ENCODE data around the gene FAM241B. TPM values are rescaled to one million over a fixed set of nuclear protein-coding genes. Genes with fewer than 3 reads are reported as not detected.

Gene FAM241B
- 8.8 and 9.8 TPM in 2 replicates for total RNA-seq (ENCODE audit: low replicate concordance)
- long read RNA-seq, transcript FAM241B-201 (4 exons, 1,065 nt), result major isoform, 10 of 12 reads
- long read RNA-seq, partial matches to known transcripts, result 0 of 12 reads
- long read RNA-seq, other reads (novel, unspliced or antisense), result 1 of 12 reads

DNA sequence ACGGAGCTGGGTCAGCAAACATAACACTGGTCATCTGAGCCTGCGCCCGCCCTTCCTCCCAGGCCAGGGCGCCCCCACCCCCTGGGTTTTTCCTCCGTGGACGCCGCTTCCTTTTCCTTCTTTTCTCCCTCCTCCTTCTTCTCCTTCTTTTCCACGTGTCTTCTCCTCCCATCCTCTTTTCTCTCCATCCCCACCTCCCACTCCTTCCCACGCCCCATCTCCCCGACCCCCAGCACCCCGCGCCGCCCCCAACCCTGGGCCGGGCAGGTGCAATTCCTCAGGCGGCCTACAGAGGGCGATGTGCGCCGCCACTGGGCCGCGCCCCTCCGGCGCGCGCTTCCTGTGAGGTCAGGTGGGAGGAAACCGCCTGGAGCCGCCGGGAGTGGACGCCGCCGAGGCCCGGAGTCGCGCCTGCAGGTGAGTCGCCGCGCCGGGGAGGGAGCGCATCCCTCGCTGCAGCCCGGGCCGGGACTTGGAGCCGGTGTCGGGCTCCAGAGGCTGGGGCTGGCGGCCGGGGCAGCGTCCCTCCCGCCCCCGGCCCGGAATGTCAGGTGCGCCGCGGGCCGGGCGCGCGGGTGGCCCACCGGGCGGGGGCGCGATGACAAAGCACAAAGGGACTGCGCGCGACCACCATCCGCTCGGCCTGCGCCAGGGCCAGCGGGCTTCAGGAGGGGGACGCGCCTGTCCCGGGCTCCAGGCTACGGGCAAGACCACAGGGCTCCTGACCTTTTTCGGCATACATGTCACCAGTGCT is at the start of gene FAM241B:
TSS of gene FAM241B (plus strand) at position 351 of the 754 bp plus-strand sequence. CDS start 1,497 bp downstream, outside the sequence.
- peaks cover 25% of the 10 kb centered on the region for H3K27me3 Mint-ChIP-seq
- no peaks in the 10 kb centered on the region for H3K9me3 Mint-ChIP-seq
- no peaks in the 10 kb centered on the region for H3K36me3 Mint-ChIP-seq
- peak; percentile 84 for DNase-seq (ENCODE audit: extremely low spot score, unreplicated experiment)
- peak within 1 kb of the TSS; percentile 83 for H3K4me3 Mint-ChIP-seq
- peak; percentile 100 for TF ChIP-seq CTCF (conservative IDR thresholded peaks at IDR 0.05)
- H3K27ac Mint-ChIP-seq, result no peak within 1 kb of the TSS
- no peaks in the 10 kb centered on the region for H3K4me1 Mint-ChIP-seq (ENCODE audit: unreplicated experiment)

DNA sequence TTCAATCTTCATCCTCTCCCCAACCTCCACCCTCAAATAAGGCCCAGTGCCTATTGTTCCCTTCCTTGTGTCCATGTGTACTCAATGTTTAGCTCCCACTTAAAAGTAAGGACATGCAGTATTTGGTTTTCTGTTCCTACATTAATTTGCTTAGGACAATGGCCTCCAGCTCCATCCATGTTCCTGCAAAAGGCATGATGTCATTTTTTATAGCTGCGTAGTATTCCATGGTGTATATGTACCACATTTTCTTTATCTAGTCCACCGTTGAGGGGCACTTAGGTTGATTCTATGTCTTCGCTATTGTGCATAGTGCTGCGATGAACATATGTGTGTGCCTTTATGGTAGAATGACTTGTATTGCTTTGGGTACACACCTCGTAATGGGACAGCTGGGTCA is 49.6 kb upstream of the FAM241B start:
- H3K27me3 Mint-ChIP-seq, result peaks cover 68% of the 10 kb centered on the region
- no peak for TF ChIP-seq CTCF (conservative IDR thresholded peaks at IDR 0.05)
- no peak overlapping the region for H3K4me3 Mint-ChIP-seq
- H3K9me3 Mint-ChIP-seq, result no peaks in the 10 kb centered on the region
- DNase-seq (ENCODE audit: extremely low spot score, unreplicated experiment), result no peak
- no peaks in the 10 kb centered on the region for H3K4me1 Mint-ChIP-seq (ENCODE audit: unreplicated experiment)
- no peaks in the 10 kb centered on the region for H3K36me3 Mint-ChIP-seq
- H3K27ac Mint-ChIP-seq, result no peak overlapping the region

GRCh38 chr10:69583106-69583505 is 46.9 kb upstream of the FAM241B start:
- peaks cover 41% of the 10 kb centered on the region for H3K27me3 Mint-ChIP-seq
- no peak for DNase-seq (ENCODE audit: extremely low spot score, unreplicated experiment)
- no peaks in the 10 kb centered on the region for H3K4me1 Mint-ChIP-seq (ENCODE audit: unreplicated experiment)
- no peaks in the 10 kb centered on the region for H3K36me3 Mint-ChIP-seq
- H3K9me3 Mint-ChIP-seq, result no peaks in the 10 kb centered on the region
- no peak overlapping the region for H3K27ac Mint-ChIP-seq
- H3K4me3 Mint-ChIP-seq, result no peak overlapping the region
- no peak for TF ChIP-seq CTCF (conservative IDR thresholded peaks at IDR 0.05)

GRCh38 chr10:69584624-69585023 is 45.4 kb upstream of the FAM241B start:
- H3K9me3 Mint-ChIP-seq, result no peaks in the 10 kb centered on the region
- no peak for TF ChIP-seq CTCF (conservative IDR thresholded peaks at IDR 0.05)
- no peaks in the 10 kb centered on the region for H3K36me3 Mint-ChIP-seq
- H3K4me1 Mint-ChIP-seq (ENCODE audit: unreplicated experiment), result no peaks in the 10 kb centered on the region
- peaks cover 26% of the 10 kb centered on the region for H3K27me3 Mint-ChIP-seq
- no peak overlapping the region for H3K27ac Mint-ChIP-seq
- no peak for DNase-seq (ENCODE audit: extremely low spot score, unreplicated experiment)
- H3K4me3 Mint-ChIP-seq, result no peak overlapping the region

- no peak overlapping the region for H3K4me3 Mint-ChIP-seq
- no peaks in the 10 kb centered on the region for H3K27me3 Mint-ChIP-seq
- H3K9me3 Mint-ChIP-seq, result no peaks in the 10 kb centered on the region
- H3K4me1 Mint-ChIP-seq (ENCODE audit: unreplicated experiment), result no peaks in the 10 kb centered on the region
- TF ChIP-seq CTCF (conservative IDR thresholded peaks at IDR 0.05), result no peak
- DNase-seq (ENCODE audit: extremely low spot score, unreplicated experiment), result no peak
- no peak overlapping the region for H3K27ac Mint-ChIP-seq
- no peaks in the 10 kb centered on the region for H3K36me3 Mint-ChIP-seq
Measured at GRCh38 chr10:69588358-69588757, 41.7 kb upstream of the FAM241B start.

Measured in type B pancreatic cell (in vitro differentiated cells).